ENCODE measurements around the gene FBXO34. TPM values are rescaled to one million over a fixed set of nuclear protein-coding genes. Genes with fewer than 3 reads are reported as not detected.
A peak's percentile ranks its signal among the peaks of the same experiment; 100 is the strongest.

FBXO34 gene
- total RNA-seq, 4 donors from 2014 or later, result 28.8 to 44.4 (median 33.8) TPM

DNA sequence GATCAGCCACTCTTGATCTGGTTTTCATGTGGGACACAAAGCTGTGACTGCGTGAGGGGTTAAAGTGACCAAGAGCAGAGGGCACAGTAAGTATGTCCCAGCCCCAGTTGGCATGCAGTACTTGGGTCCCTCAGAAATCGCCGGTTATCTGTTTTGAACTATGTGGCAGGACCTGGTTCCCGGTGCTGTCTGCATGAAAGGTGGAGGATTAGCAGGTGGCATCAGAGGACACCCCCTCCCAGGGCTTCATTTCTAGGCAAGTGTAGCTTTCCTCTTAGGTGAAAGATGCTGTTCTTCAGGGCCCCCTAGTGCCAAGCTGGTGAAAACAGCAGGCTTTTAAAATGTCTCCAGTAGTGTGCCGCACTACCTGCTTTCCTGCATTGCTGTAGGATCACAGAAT, 83.3 kb downstream of the FBXO34 start:
- Histone ChIP-seq H3K27ac (no peak overlapping the region), H3K9me3 (no peaks in the 10 kb centered on the region), H3K27me3 (no peaks in the 10 kb centered on the region), H3K4me1 (peaks cover 12% of the 10 kb centered on the region), H3K4me3 (no peak overlapping the region), H3K36me3 (peaks cover 30% of the 10 kb centered on the region)
- 74% methylated on average over 5 of the region's 5 CpGs for WGBS
- TF ChIP-seq POLR2AphosphoS5 (IDR thresholded peaks at IDR 0.05) (no peak), EP300 (IDR thresholded peaks at IDR 0.05) (no peak)
- TF ChIP-seq, protein P1, sequence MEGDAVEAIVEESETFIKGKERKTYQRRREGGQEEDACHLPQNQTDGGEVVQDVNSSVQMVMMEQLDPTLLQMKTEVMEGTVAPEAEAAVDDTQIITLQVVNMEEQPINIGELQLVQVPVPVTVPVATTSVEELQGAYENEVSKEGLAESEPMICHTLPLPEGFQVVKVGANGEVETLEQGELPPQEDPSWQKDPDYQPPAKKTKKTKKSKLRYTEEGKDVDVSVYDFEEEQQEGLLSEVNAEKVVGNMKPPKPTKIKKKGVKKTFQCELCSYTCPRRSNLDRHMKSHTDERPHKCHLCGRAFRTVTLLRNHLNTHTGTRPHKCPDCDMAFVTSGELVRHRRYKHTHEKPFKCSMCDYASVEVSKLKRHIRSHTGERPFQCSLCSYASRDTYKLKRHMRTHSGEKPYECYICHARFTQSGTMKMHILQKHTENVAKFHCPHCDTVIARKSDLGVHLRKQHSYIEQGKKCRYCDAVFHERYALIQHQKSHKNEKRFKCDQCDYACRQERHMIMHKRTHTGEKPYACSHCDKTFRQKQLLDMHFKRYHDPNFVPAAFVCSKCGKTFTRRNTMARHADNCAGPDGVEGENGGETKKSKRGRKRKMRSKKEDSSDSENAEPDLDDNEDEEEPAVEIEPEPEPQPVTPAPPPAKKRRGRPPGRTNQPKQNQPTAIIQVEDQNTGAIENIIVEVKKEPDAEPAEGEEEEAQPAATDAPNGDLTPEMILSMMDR (IDR thresholded peaks at IDR 0.05), result peak; percentile 29 to 49
- no peak for DNase-seq (ENCODE audit: low spot score in 2 of 2)

DNA sequence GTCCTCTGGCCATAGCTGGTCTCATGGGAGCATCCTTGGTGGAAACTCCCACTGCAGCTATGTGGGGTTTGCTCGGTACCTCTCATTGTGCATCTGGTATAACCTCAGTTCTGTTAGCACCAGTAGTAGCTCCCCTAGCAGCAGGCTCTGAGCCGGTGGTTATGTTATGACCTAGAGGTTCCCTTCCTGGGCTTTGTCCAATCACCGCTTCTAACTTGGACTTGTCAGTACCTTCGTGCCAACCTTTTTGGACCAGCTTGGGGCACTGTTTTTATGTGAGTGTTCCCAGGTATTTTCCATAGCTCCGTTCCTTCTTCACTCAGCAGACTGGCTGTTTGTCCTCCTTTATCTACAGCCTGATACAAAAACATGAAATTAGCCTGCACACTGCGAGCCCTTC, 84.7 kb downstream of the FBXO34 start:
- Histone ChIP-seq H3K4me1 (peaks cover 4% of the 10 kb centered on the region), H3K9me3 (no peaks in the 10 kb centered on the region), H3K27me3 (no peaks in the 10 kb centered on the region), H3K36me3 (peaks cover 23% of the 10 kb centered on the region), H3K4me3 (no peak overlapping the region), H3K27ac (no peak overlapping the region)
- DNase-seq (ENCODE audit: low spot score in 2 of 2), result no peak
- TF ChIP-seq POLR2A (IDR thresholded peaks at IDR 0.05) (no peak), EP300 (IDR thresholded peaks at IDR 0.05) (no peak), POLR2AphosphoS5 (IDR thresholded peaks at IDR 0.05) (no peak)
- TF ChIP-seq, protein P1 (IDR thresholded peaks at IDR 0.05), result no peak
- 85% methylated on average over 6 of the region's 6 CpGs for whole genome bisulfite sequencing

DNA sequence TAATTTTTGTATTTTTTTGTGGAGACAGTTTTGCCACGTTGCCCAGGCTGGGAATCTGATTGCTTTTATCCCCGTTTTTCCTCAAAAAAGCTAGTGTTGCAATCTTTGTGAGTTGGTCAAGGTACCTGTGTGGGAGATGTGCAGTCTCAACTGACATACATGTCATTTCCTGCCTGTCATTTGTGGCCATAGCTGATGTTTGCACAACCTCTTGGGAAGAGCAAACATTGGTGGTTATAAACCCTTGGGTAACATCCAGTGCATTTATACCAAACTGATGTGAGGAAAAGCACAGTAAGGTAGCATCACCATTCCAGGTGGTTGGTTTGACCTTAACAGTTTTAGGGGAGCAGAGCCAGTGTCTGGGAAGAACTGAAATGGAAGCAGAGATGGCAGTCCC, 85.7 kb downstream of the FBXO34 start:
- Histone ChIP-seq H3K9me3 (no peaks in the 10 kb centered on the region), H3K36me3 (peaks cover 13% of the 10 kb centered on the region)
- 94% methylated on average over 2 of the region's 2 CpGs for WGBS

DNA sequence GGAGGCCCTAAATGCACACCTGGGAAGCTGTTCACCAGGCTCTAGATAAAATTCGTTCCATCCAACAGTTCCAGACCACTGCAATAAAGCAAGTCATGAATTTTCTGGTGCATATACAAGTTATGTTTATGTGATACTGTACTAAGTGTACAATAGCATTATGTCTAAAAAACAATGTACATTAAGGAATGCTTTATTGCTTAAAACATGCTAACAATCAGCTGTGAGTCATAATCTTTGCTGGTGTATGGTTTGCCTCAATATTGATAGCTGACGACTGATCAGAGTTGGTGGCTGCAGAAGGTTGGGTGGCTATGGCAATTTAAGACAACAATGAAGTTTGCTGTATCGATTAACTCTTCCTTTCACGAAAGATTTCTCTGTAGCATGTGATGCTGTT, 88.1 kb downstream of the FBXO34 start:
- no peak overlapping the region for H3K4me3 ChIP-seq
- H3K4me1 ChIP-seq, result no peaks in the 10 kb centered on the region
- no peaks in the 10 kb centered on the region for H3K9me3 ChIP-seq
- DNase-seq (ENCODE audit: low spot score in 2 of 2), result no peak
- peaks cover 3% of the 10 kb centered on the region for H3K36me3 ChIP-seq
- 98% methylated on average over 4 of the region's 4 CpGs for WGBS
- H3K27me3 ChIP-seq, result no peaks in the 10 kb centered on the region
- TF ChIP-seq POLR2A (IDR thresholded peaks at IDR 0.05) (no peak), EP300 (IDR thresholded peaks at IDR 0.05) (no peak)
- no peak overlapping the region for H3K27ac ChIP-seq

More for the DNA sequence above, 85.7 kb downstream of the FBXO34 start:
- TF ChIP-seq POLR2A (IDR thresholded peaks at IDR 0.05) (no peak), POLR2AphosphoS5 (IDR thresholded peaks at IDR 0.05) (no peak), EP300 (IDR thresholded peaks at IDR 0.05) (no peak)
- TF ChIP-seq, protein P1 (IDR thresholded peaks at IDR 0.05), result no peak
- no peak for DNase-seq (ENCODE audit: low spot score in 2 of 2)
- Histone ChIP-seq H3K4me1 (peaks cover 4% of the 10 kb centered on the region), H3K27me3 (no peaks in the 10 kb centered on the region), H3K4me3 (no peak overlapping the region), H3K27ac (no peak overlapping the region)

DNA sequence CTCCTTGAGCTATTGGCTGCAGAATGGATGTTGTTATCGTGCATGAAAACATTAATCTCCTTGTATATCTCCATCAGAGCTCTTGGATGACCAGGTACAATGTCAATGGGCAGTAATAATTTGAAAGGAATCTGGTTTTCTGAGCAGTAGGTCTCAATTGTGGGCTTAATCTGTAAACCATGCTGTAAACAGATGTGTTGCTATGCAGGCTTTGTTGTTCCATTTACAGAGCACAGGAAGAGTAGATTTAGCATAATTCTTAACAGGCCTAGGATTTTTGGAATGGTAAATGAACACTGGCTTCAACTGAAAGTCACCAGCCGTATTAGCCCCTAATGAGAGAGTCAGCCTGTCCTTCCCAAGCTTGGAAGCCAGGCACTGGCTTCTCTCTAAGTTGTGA, 90.0 kb downstream of the FBXO34 start:
- H3K4me1 ChIP-seq, result no peaks in the 10 kb centered on the region
- no peak for TF ChIP-seq EP300 (IDR thresholded peaks at IDR 0.05)
- no peak for TF ChIP-seq POLR2AphosphoS5 (IDR thresholded peaks at IDR 0.05)
- TF ChIP-seq POLR2A (IDR thresholded peaks at IDR 0.05), result no peak
- TF ChIP-seq, protein P1 (IDR thresholded peaks at IDR 0.05), result no peak
- peaks cover 13% of the 10 kb centered on the region for H3K36me3 ChIP-seq
- no peaks in the 10 kb centered on the region for H3K9me3 ChIP-seq
- H3K27ac ChIP-seq, result no peak overlapping the region
- no peaks in the 10 kb centered on the region for H3K27me3 ChIP-seq
- DNase-seq (ENCODE audit: low spot score in 2 of 2), result no peak
- no peak overlapping the region for H3K4me3 ChIP-seq
- WGBS, result 70% methylated on average over 2 of the region's 2 CpGs

DNA sequence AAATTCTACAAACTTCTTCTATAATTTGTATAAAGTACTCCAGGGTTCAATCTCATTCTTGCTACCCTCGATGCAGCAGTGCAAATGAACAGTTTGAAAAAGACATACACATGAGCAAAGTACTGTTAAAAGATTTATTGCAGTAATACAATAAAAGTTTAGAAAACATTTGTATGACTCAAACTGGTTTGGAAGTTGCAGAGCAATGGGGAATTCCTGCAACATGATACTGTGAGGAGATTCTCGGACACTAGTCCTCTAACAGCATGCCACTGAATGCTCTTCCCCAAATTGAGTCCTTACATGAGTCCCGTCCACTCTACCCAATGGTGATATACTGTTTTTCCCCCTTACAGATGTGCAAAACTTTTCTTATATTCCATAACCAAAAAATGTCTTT, 95.0 kb downstream of the FBXO34 start:
- H3K36me3 ChIP-seq, result peaks cover 46% of the 10 kb centered on the region
- H3K27me3 ChIP-seq, result no peaks in the 10 kb centered on the region
- TF ChIP-seq, protein P1 (IDR thresholded peaks at IDR 0.05), result no peak
- TF ChIP-seq EP300 (IDR thresholded peaks at IDR 0.05), result no peak
- no peak for TF ChIP-seq POLR2AphosphoS5 (IDR thresholded peaks at IDR 0.05)
- no peak for TF ChIP-seq POLR2A (IDR thresholded peaks at IDR 0.05)
- no peak overlapping the region for H3K4me3 ChIP-seq
- H3K4me1 ChIP-seq, result no peaks in the 10 kb centered on the region
- WGBS, result 35% methylated on average over 3 of the region's 3 CpGs
- H3K9me3 ChIP-seq, result no peaks in the 10 kb centered on the region
- H3K27ac ChIP-seq, result no peak overlapping the region
- DNase-seq (ENCODE audit: low spot score in 2 of 2), result no peak

All from suprapubic skin (tissue), 4 donors.